Esophagus squamous epithelium (tissue), 5 donors: Measurements from ENCODE around the gene CALML5. TPM values are rescaled to one million over a fixed set of nuclear protein-coding genes. Genes with fewer than 3 reads are reported as not detected.

Experiments
- DNase-seq: peaks from one replicate; lab custom pipeline; 2025; lab: John Stamatoyannopoulos, UW
- H3K27ac ChIP-seq, 4 donors: fragments of 200-600 bp; sonication (generic); one replicate each; pipeline ENCODE4 v1.5.1; 2016 to 2019; ENCODE audit warnings: mild to moderate bottlenecking in 1 of 4
- H3K27me3 ChIP-seq, 4 donors: fragments of 200-600 bp; sonication (generic); 1 replicate in 3 of 4; 2 replicates in 1 of 4; pipeline versions ENCODE4 v1.5.1 to v1.6.0; 2017 to 2021; ENCODE audit warnings: antibody characterized with exemption in 1 of 4
- H3K36me3 ChIP-seq, 3 donors: fragments of 200-600 bp; sonication (generic); one replicate each; pipeline ENCODE4 v1.5.1; 2016 to 2019
- H3K4me1 ChIP-seq, 3 donors: fragments of 200-600 bp; sonication (generic); one replicate each; pipeline ENCODE4 v1.5.1; 2017 to 2019
- H3K4me3 ChIP-seq, 4 donors: fragments of 200-600 bp; sonication (generic); 1 replicate in 3 of 4; 2 replicates in 1 of 4; pipeline ENCODE4 v1.5.1; 2016 to 2019; ENCODE audit warnings: mild to moderate bottlenecking in 2 of 4, moderate library complexity in 1 of 4
- H3K9me3 ChIP-seq, 3 donors: fragments of 200-600 bp; sonication (generic); one replicate each; pipeline ENCODE4 v1.5.1; 2016 to 2019
- POLR2A ChIP-seq, 4 donors: fragments of 450-650 bp; IDR thresholded peaks; one replicate each; pipeline ENCODE4 v1.6.1; 2017; ENCODE audit warnings: antibody characterized with exemption in 4 of 4, mild to moderate bottlenecking in 4 of 4, moderate library complexity in 3 of 4
- WGBS, 2 donors: methylation state at CpG; one replicate each; pipeline ENCODE4 v1.1.5; 2018; 5-methylcytosine and 5-hydroxymethylcytosine counted together
- intact Hi-C: fragments of 100-400 bp; cut with DNase I; formaldehyde crosslinking; loops from one replicate; pipeline ENCODE4 v1.15.0; 2022
- total RNA-seq, 4 donors: library from RNA; depleted of rRNA; stranded (reverse); fragments of >200 nt; gene quantifications; one replicate each; pipeline ENCODE4 v1.1.0, GENCODE V29; 2016
- TF ChIP-seq, protein P1 (sequence below), 6 experiments: fragments of 450-650 bp in 4 of 6; fragments of 200-600 bp in 2 of 6; sonication (generic) in 2 of 6; IDR thresholded peaks; one replicate each; pipeline ENCODE4 v1.5.1; 2016 to 2019; ENCODE audit warnings: antibody characterized with exemption in 6 of 6, mild to moderate bottlenecking in 4 of 6, moderate library complexity in 4 of 6
- donor health status: DM: yes; HTN: yes; CAD: no.

The CALML5 gene
- total RNA-seq, result 100 to 1,000 TPM in 1 of 4 donors, 10 to 100 TPM in 3; 14.5 to 148 (median 22.6) TPM

DNA sequence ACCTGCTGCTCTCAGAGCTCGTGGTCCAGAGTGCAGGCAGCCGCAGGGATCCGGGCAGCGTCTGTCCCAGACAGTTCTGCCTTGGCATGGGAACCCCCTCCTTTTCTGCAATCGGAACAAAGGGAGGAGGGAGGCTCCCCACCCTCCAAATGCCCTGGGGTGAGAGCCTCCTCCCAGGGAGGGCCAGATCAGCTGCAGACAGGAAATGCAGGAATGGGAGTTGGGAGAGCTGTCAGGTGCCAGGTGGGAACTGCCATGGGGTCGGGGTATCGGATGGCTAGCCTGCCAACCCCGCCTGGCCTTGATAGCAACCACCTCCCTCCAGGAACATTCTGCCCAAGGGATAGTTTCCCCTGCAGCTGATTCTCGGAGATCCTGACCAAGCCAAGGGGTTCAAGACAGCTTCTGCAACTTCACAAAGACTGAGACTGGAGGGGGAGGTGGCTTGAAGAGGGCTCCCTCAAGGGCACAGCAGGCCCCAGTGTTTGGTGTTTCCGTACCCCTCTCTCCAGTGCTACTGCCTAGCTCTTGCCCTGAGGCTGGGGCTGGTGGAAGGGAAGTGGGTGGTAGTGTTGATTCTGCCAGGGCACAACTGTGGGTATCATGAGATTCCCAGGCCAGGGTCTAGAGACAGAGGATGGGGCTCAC is at the start of gene CALML5:
Gene CALML5, minus strand, starts transcription at position 78 of the 648 bp plus-strand sequence. CDS start 132 bp downstream, outside the sequence.
- Histone ChIP-seq H3K36me3 (no peaks in the 10 kb centered on the region), H3K27me3 (no peaks in the 10 kb centered on the region), H3K27ac (peak within 1 kb of the TSS in 2 of 4 donors; percentile 3 to 44), H3K4me3 (no peak within 1 kb of the TSS), H3K4me1 (peaks cover 28 to 72% (median 35%) of the 10 kb centered on the region in 3 donors), H3K9me3 (no peaks in the 10 kb centered on the region)
- intact Hi-C loops, result no loop called here
- TF ChIP-seq POLR2A (IDR thresholded peaks at IDR 0.05), result no peak
- TF ChIP-seq, protein P1, sequence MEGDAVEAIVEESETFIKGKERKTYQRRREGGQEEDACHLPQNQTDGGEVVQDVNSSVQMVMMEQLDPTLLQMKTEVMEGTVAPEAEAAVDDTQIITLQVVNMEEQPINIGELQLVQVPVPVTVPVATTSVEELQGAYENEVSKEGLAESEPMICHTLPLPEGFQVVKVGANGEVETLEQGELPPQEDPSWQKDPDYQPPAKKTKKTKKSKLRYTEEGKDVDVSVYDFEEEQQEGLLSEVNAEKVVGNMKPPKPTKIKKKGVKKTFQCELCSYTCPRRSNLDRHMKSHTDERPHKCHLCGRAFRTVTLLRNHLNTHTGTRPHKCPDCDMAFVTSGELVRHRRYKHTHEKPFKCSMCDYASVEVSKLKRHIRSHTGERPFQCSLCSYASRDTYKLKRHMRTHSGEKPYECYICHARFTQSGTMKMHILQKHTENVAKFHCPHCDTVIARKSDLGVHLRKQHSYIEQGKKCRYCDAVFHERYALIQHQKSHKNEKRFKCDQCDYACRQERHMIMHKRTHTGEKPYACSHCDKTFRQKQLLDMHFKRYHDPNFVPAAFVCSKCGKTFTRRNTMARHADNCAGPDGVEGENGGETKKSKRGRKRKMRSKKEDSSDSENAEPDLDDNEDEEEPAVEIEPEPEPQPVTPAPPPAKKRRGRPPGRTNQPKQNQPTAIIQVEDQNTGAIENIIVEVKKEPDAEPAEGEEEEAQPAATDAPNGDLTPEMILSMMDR (IDR thresholded peaks at IDR 0.05), result no peak
- no peak for DNase-seq
- WGBS, 2 donors, result 83% methylated on average over 1 of the region's 10 CpGs; no CpG with 5 or more reads in 1 of the 2 donors

DNA sequence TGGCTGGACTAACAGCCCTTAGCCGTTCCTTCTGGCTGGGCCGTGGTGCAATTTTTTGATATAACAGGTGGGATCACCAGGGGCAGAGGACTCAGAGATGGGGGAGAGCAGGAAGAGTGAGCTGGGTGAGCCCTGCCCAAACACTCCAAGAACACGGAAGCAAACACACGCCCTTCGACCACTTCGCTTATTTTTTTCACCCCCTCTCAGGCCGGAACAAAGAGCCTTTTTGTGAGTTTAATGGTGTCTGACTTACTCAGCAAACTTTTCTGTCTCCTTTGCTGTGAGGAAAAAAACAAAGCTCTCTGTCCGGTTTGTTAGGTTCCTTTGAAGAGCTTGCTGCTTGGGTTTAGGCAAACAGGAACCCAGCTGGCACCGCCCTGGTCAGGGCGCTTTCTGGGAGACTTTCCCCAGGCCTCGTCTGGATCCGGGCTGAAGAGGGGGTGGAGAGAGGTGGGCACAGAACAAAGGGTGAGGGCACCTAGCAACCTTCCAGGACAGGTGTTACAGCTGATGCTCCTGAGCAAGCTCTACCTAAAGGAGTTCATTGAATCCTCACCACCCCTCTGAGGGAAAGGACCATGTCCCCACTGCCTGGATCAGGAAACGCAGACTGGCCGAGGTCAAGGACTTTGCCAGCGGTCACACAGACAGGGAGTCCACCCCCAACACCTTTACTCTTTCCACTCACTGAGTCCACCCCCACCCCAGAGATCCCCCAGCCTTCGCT is 48.7 kb upstream of the CALML5 start:
- Histone ChIP-seq H3K36me3 (no peaks in the 10 kb centered on the region), H3K4me3 (peak overlapping the region in 3 of 4 donors; percentile 5 to 44 (median 20)), H3K27ac (peak overlapping the region; percentile 86 to 94 (median 92)), H3K27me3 (no peaks in the 10 kb centered on the region), H3K9me3 (no peaks in the 10 kb centered on the region), H3K4me1 (peaks cover 60 to 96% (median 66%) of the 10 kb centered on the region in 3 donors)
- 30 to 46% methylated on average over 15 to 16 of the region's 16 CpGs for WGBS, 2 donors
- intact Hi-C loops, result no loop called here
- no peak for DNase-seq
- TF ChIP-seq, protein P1 (IDR thresholded peaks at IDR 0.05), result no peak
- no peak for TF ChIP-seq POLR2A (IDR thresholded peaks at IDR 0.05)

GRCh38 chr10:5547681-5547930 is 48.2 kb upstream of the CALML5 start:
- Histone ChIP-seq H3K36me3 (no peaks in the 10 kb centered on the region), H3K27me3 (no peaks in the 10 kb centered on the region), H3K4me1 (peaks cover 60 to 96% (median 66%) of the 10 kb centered on the region in 3 donors), H3K27ac (peak overlapping the region; percentile 86 to 94 (median 92)), H3K9me3 (no peaks in the 10 kb centered on the region), H3K4me3 (peak overlapping the region in 3 of 4 donors; percentile 5 to 44 (median 20))
- intact Hi-C loops, result no loop called here
- no peak for DNase-seq
- WGBS, 2 donors, result 0 to 24% methylated on average over 1 to 4 of the region's 4 CpGs
- TF ChIP-seq, protein P1 (IDR thresholded peaks at IDR 0.05), result no peak
- TF ChIP-seq POLR2A (IDR thresholded peaks at IDR 0.05), result no peak

GRCh38 chr10:5546891-5547680 is 47.7 kb upstream of the CALML5 start:
- TF ChIP-seq, protein P1 (IDR thresholded peaks at IDR 0.05), result no peak
- TF ChIP-seq POLR2A (IDR thresholded peaks at IDR 0.05), result peak in 1 of 4 donors; percentile 39
- no peaks in the 10 kb centered on the region for H3K36me3 ChIP-seq
- intact Hi-C loops, result no loop called here
- H3K9me3 ChIP-seq, result no peaks in the 10 kb centered on the region
- H3K4me1 ChIP-seq, result peaks cover 57 to 91% (median 61%) of the 10 kb centered on the region in 3 donors
- peak overlapping the region in 3 of 4 donors; percentile 5 to 44 (median 20) for H3K4me3 ChIP-seq
- no peak for DNase-seq
- 31 to 41% methylated on average over 6 to 7 of the region's 7 CpGs for whole genome bisulfite sequencing, 2 donors
- peak overlapping the region; percentile 86 to 94 (median 92) for H3K27ac ChIP-seq
- no peaks in the 10 kb centered on the region for H3K27me3 ChIP-seq
